Activated CD4-positive, alpha-beta T cell treated with anti-CD3 and anti-CD28 coated beads, Interleukin-10, Interleukin-2, amounts not matched to agents 100 ng/mL and 50 ng/mL, durations not matched to agents 16 hours and 8 hours (primary cell): Measurements from ENCODE around the gene TTYH3.
"Not testable (repeated sequence)": the region's sequence is repeated elsewhere in the genome, so short reads cannot be mapped to it uniquely, and the experiment has no call there.

ENCODE experiments used
- DNase-seq: peaks from one replicate; pipeline ENCODE4 v3.0.0-alpha.2; 2020

Gene TTYH3, protein sequence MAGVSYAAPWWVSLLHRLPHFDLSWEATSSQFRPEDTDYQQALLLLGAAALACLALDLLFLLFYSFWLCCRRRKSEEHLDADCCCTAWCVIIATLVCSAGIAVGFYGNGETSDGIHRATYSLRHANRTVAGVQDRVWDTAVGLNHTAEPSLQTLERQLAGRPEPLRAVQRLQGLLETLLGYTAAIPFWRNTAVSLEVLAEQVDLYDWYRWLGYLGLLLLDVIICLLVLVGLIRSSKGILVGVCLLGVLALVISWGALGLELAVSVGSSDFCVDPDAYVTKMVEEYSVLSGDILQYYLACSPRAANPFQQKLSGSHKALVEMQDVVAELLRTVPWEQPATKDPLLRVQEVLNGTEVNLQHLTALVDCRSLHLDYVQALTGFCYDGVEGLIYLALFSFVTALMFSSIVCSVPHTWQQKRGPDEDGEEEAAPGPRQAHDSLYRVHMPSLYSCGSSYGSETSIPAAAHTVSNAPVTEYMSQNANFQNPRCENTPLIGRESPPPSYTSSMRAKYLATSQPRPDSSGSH

DNA sequence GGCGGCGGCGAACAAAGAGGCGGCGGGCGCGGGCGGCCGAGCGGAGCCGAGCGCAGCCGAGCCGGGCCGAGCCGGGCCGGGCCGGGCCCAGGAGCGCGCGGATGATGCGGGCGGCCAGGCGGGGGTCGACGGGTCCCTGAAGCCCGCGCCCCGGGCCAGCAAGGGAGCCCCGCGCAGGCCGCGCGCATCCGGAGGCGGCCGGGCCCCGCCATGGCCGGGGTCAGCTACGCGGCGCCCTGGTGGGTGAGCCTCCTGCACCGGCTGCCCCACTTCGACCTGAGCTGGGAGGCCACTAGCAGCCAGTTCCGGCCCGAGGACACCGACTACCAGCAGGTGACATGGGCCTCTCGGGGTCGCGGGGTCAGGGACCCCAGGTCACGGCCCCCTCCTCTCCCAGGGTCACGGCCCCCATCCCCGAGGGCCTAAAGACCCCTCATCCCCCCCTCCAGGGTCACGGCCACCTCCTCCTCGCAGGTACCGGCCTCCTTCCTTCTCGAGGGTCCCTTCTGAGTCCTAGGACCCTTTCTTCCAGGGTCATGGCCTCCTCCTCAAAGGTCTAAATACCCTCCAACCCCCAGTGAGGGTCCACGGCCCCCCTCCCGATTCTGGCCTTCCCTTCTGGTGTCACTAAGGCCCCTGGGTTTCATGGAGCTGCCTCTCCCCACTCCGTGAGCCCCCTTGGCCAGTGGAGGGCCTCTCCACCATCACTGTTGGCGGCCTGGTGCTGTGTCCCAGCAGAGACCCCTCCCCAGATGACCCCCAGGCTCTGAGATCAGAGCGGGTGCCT lies at the start of gene TTYH3:
Gene TTYH3, plus strand, starts transcription at position 41 of the 787 bp plus-strand sequence. Its CDS starts 170 bp downstream, at position 211.
- DNase-seq, result no peak

DNA sequence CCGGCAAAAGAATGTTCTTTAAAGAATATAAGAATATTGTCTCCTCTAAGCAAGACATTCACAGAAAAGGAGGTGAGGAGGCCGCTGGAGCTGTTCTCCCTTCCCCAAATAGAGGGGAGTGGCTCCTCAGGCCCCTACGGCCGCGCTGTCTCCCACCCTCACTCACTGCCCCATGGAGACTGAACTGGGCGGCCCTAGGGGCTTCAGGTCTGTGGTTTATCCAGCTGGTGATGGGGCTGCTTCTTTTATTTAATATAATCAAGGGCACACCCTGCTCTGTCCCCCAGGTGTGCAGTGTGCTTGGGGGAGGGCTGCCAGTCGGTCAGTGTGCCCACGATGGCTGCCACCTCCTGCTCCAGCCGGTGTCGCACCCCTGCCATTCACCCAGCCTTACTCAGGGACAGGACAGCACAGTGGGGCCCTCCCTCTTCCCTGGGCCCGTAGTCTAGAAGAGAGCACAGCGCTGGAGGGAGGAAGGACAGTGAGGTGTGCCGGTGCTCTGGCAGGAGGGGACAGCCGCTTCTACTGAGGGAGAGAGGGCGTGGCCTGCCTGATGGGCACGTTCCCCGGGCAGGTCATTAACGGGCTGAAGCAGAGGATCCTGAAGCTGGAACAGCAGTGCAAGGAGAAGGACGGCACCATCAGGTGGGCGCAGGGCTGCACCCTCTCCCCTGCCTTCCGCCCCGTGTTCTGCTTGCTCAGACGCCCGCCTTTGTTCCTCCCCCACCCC lies 49.6 kb upstream of the TTYH3 start:
- DNase-seq, result no peak

- no peak for DNase-seq
These were observed 47.8 kb upstream of the TTYH3 start for GRCh38 chr7:2583798-2584580.

DNA sequence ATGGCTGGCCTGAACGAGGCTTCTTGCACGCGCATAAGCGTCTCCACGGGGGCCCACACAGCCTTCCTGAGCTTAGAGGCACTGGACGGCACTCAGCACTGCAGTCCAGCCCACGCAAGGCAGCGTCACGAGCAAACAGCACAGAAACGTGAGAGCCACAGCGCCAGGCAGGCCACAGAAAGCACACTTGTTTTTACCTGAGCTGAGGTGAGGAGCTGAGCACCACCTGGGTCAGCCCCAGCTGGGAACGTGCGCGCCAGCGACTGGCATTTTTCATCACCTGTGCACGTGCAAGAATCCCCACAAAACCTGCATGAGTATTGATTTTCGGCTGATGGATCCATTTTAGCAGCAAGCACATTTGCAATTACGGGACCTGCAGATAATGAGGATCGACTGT lies 46.3 kb upstream of the TTYH3 start:
- DNase-seq, result no peak

DNA sequence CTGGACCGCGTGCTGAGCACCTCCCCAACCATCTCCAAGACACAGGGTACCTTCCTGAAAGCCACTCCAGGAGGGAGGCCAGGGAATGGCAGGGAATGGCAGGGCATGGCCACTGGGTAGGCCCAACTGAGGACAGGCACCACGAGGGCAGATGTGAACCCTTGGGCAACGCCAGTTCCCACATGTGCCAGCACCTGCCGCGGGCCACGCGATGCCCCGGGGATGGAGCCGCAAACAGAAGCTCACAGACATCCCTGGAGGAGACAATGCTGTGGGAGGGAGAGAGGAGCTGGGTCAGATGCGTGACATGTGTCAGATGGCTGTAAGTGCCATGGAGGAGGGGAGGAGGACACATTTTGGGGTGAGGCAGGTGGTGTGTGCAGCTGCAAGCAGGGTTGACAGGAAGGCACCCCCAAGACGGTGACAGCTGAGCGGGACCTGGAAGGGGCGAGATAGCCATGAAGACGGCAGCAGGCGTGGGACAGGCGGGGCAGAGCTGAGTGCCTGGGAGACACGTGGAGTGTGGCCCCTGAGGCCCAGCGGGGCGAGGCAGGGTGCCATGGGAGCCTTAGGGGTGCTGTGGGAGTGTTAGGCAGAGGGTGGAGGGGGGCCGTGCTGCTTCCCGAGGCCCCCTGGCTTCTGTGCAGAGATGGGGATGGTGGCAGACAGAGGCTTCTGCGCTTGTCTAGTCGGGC lies 45.3 kb upstream of the TTYH3 start:
- no peak for DNase-seq

GRCh38 chr7:2587134-2587533 lies 44.7 kb upstream of the TTYH3 start:
- DNase-seq, result no peak

- DNase-seq, result no peak
These were observed 44.0 kb upstream of the TTYH3 start for GRCh38 chr7:2587778-2588177.

DNA sequence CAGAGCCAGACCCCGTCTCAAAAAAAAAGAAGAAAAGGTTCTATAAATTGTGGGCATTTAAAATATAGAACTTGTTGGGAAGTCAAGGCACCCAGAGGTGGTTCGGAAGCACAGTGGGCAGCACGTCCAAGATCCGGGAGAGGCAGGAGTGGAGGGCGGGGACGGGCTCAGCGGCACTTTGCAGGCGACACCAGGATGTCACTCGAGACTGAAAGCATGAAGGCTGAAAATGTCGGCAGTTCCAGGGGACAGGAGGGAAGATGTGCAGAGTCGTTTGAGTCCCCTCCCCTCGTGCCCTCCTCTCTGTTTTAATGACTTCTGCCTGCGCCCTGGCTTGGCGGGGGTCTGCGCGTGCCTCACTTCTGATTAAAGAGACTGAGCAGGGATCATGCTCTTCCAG lies 42.4 kb upstream of the TTYH3 start:
- no peak for DNase-seq

GRCh38 chr7:2589941-2590340 lies 41.8 kb upstream of the TTYH3 start:
- not testable (repeated sequence) for DNase-seq

GRCh38 chr7:2592375-2592865 lies 39.4 kb upstream of the TTYH3 start:
- no peak for DNase-seq

DNA sequence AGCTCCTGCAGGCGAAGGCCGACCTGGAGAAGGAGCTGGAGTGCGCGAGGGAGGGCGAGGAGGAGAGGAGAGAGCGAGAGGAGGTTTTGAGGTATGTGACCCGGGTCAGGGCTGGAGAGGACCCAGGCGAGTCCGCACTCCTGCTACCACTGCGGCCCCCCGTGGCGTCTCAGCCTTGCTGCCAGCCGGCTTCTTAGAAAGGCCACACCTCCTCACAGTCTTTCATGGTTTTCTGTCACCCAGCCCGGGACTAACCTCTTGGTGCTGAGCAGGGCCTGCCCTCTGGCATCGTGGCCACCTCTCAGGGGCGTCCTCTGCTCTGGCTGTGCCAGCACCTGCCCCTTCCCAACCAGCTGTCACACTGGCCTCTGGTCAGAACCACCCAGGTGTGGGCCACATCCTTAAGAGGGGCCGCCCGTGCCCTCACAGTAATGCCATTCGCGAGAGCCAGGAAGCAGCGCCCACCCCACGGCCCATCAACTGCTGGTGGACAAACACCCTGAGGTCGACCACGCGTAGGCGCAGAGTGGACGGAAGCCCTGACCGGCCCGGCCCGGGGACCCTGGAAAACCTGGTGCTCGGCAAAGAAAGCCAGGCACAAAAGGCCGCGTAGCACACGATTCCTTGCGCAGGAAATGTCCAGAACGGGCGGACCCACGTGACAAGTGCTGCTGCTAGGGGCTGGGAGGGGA lies 38.6 kb upstream of the TTYH3 start:
- no peak for DNase-seq

DNA sequence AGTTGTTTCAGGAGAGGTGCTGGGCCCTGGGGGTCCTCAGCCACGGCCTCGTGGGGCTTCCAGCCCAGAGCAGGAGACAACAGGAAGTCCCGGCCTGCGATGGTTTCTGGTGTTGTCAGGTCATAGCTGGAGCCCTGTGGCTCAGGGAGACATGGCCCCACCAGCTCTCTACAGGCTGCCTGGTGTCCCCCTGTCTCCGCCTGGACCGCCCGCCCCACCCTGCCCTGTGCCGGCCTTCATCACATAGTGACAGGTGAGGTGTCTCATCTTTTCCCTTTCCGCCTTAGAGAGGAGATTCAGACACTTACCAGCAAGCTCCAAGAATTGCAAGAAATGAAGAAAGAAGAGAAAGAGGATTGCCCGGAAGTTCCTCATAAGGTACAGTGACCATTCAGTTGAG lies 37.2 kb upstream of the TTYH3 start:
- DNase-seq, result no peak

GRCh38 chr7:2595258-2595860 lies 36.4 kb upstream of the TTYH3 start:
- DNase-seq, result no peak

DNA sequence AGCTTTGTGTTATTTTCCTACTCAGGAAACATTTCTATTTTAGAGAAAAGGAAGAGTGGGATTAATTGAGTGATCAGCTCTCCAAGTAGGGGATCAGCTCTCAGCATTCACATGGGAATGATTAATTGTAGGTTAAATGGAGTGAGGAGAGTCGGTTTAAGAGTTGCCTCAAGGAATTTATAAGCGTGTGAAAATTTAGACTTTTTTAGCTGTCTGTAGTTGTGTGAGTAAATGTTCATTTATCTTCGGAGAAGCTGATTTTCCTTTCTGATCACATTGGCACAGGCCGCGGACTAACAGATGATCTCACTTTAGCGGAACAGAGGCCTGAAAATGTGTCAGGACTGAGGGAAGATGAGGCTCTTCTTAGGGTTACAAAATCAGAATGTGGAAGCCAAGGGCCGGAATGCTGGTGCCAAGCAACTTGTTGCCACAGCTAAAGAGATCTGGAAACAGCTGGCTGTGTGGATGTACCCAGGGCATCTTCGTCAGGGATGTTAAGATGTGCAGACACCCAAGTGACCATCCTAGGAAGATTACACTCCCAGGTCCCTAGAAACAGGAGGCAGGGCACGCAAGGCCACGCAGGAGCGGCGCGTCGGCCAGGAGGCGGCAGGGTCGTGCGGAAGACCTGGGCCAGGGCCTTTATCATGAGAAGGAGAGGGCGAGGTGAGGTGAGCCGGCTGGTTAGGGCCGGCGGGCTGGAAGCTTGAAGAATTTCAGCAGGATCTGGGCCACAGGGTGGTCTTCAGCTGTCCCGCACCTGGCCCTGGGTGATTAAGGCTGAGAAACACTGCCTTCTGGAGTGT lies 35.1 kb upstream of the TTYH3 start:
- DNase-seq, result no peak

- DNase-seq, result no peak
These were observed 34.5 kb upstream of the TTYH3 start for GRCh38 chr7:2597273-2597640.

DNA sequence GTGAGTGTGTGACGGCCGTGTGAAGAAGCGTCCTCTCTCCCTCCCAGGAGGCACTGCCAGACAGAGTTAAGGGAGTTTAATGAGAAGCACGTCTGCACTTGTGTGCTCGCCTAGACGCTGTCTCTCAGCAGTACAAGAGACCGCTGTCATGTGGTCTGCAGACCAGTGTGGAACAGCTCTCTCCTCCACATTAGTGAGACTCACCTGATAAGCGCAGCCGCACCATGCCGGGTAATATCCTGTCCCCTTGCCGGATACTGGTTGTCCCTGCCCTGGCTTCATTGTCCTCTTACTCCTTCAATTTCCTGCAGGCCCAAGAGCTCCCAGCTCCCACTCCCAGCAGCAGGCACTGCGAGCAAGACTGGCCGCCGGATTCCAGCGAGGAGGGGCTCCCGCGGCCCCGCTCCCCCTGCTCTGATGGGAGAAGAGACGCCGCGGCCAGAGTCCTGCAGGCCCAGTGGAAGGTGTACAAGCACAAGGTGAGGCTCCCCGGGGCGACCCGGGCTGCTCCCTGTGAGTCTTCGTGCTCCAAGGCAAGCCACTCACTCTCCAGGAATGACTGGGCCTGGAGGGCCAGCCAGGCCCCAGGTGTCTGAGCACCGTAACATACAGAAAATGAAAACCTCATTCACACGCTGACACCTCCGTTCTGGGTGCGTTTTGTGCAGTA lies 33.5 kb upstream of the TTYH3 start:
- DNase-seq, result no peak

DNA sequence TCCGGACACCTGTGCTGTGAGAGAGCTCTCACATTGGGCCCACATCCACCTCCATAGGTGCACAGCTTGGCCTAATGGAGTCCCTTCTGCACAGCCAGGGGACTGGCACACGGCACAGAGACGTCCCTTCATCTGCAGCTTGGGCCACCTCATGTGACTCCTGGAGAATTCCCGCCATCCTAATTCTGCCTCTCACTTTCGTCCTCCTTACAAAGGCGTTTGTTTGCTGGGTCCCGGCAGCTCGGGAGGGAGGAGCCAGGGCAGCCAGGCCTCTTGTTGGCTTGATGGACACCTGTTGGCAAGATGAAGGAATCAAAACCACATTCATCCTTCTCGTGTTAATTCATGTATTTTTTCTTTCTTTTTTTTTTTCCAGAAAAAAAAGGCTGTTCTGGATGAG lies 30.7 kb upstream of the TTYH3 start:
- DNase-seq, result no peak

- no peak for DNase-seq
These were observed 29.9 kb upstream of the TTYH3 start for GRCh38 chr7:2601907-2602306.

- no peak for DNase-seq
These were observed 29.3 kb upstream of the TTYH3 start for GRCh38 chr7:2602406-2603043.
